Right lobe of liver (tissue), 6 donors: Measurements from ENCODE around the gene HYKK. TPM values are rescaled to one million over a fixed set of nuclear protein-coding genes. Genes with fewer than 3 reads are reported as not detected.

Experiments used
- ATAC-seq, 4 donors: fragments of 200-7000 bp; cut with Tn5 transposase; one replicate each; pipeline ENCODE4 v1.9.1; 2020; ENCODE audit warnings: mild to moderate bottlenecking in 4 of 4, moderate library complexity in 4 of 4
- DNase-seq, 3 donors: peaks; one replicate each; pipeline ENCODE4 v3.0.0-alpha.2; 2020
- H3K27ac ChIP-seq, 3 donors: fragments of 200-600 bp; one replicate each; pipeline ENCODE4 v1.8.0; 2022
- H3K27me3 ChIP-seq, 2 donors: fragments of 200-600 bp; one replicate each; pipeline ENCODE4 v1.8.0; 2022
- H3K36me3 ChIP-seq, 4 donors: fragments of 200-600 bp; sonication (generic) in 1 of 4; one replicate each; pipeline versions ENCODE4 v1.5.1 to v1.8.0; 2017 to 2022; ENCODE audit warnings: control low read depth in 1 of 4
- H3K4me1 ChIP-seq, 4 donors: fragments of 200-600 bp; sonication (generic) in 1 of 4; one replicate each; pipeline versions ENCODE4 v1.5.1 to v1.8.0; 2017 to 2022; ENCODE audit warnings: control low read depth in 1 of 4
- H3K4me3 ChIP-seq, 3 donors: fragments of 200-600 bp; one replicate each; pipeline ENCODE4 v1.8.0; 2022
- H3K9me3 ChIP-seq, 4 donors: fragments of 200-600 bp; sonication (generic) in 1 of 4; one replicate each; pipeline versions ENCODE4 v1.5.1 to v1.8.0; 2017 to 2022; ENCODE audit warnings: control low read depth in 1 of 4
- CTCF ChIP-seq, 4 donors: fragments of 200-600 bp in 3 of 4; fragments of 450-650 bp in 1 of 4; IDR thresholded peaks; one replicate each; pipeline versions ENCODE4 v1.5.1 to v1.8.0; 2016 to 2022; ENCODE audit warnings: antibody characterized with exemption in 4 of 4, mild to moderate bottlenecking in 2 of 4
- POLR2A ChIP-seq: fragments of 450-650 bp; IDR thresholded peaks from one replicate; pipeline ENCODE4 v1.6.1; 2017; ENCODE audit warnings: antibody characterized with exemption, mild to moderate bottlenecking
- WGBS: methylation state at CpG from one replicate; pipeline ENCODE4 v1.1.6; 2018; ENCODE audit warnings: low coverage, low lambda C conversion rate; ENCODE audit not compliant: insufficient coverage; ENCODE audit errors: missing lambda C conversion rate; 5-methylcytosine and 5-hydroxymethylcytosine counted together
- intact Hi-C, 2 donors: fragments of 100-400 bp; cut with DNase I; formaldehyde crosslinking; loops; one replicate each; pipeline versions ENCODE4 v1.11.2 to v1.14.1; 2022
- total RNA-seq, 6 experiments: library from RNA; depleted of rRNA in 2 of 6; stranded (reverse); fragments of >200 nt in 2 of 6; fragmentation: NEBNext Ultra II Directional in 3 of 6; extraction: Animal tissue kit (Norgen Biotek cat#: 25700) in 3 of 6; gene quantifications; one replicate each; pipeline versions ENCODE4 v1.1.0 to v1.2.4, GENCODE V29; 2016 to 2023
- donor health status: DM: no; HTN: yes; CAD: no.
- donor health status: DM: no; HTN: no; CAD: no.
- donor health status: DM: no; HTN: no; CAD: no.
- donor health status: DM: no; HTN: yes; CAD: no.
- donor health status: DM: no; HTN: yes; CAD: no.

HYKK gene
- total RNA-seq, 6 experiments from 2014 or later = 3.7 to 8.9 (median 5.2) TPM

DNA sequence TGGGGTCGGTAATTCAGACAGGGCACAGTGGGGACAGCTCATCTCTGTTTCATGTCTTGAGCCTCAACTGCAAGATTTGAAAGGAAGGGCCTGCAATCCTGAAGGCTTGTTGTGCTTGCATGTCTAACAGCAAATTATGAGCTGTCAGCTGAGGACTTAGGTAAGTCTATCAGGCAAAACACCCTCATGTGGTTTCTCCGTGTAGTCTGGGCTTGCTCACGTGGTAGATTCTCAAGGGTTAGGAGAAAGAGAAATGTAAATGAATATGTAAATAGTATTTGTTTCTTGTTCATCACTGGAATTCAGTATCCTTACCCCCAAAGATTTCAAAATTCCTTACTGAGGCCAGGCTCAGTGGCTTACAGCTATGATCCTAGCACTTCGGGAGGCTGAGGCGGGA lies 30.1 kb upstream of the HYKK start:
- ATAC-seq = no peak
- intact Hi-C loops = no loop called here
- Histone ChIP-seq H3K4me3 (no peak overlapping the region), H3K9me3 (no peaks in the 10 kb centered on the region), H3K4me1 (no peaks in the 10 kb centered on the region), H3K27ac (no peak overlapping the region), H3K27me3 (no peaks in the 10 kb centered on the region), H3K36me3 (peaks cover 0 to 70% (median 32%) of the 10 kb centered on the region in 4 donors)
- TF ChIP-seq CTCF (IDR thresholded peaks at IDR 0.05) (no peak), POLR2A (no peak)
- 75% methylated on average over 4 of the region's 5 CpGs for WGBS
- no peak for DNase-seq

DNA sequence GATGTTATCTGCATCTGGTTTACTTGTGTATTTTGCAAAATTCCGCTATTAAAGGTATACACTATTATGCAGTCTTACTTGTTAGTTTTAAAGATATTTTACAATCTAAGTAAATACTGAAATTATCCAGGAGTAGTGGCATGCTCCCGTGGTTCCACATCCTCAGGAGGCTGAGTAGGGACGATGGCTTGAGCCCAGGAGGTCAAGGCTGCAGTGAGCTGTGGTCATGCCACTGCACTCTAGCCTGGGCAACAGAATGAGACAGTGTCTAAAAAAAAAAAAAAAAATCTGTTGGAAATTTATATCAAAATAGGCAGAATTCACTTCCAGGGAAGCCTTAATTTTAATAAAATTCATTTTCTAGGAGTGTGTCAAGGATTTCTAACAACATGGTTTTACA lies 27.7 kb upstream of the HYKK start:
- intact Hi-C loops = no loop called here
- H3K27ac ChIP-seq = no peak overlapping the region

DNA sequence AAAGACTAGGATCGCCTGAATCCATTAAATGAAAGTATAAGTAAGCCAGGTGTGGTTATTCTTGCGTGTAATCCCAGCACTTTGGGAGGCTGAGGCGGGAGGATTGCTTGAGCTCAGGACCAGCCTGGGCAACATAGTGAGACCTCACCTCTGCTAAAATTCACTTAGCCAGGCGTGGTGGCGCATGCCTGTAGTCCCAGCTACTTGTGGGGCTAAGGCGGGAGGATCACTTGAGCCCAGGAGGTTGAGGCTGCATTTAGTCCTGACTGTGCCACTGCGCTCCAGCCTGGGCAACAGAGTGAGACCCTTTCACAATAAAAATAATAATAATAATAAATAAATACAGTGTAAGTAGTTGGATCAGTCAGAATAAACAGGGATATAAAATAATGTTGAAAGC lies 25.5 kb upstream of the HYKK start:
- no peak overlapping the region for H3K4me3 ChIP-seq
- ATAC-seq (no peak), DNase-seq (no peak)
- H3K27me3 ChIP-seq = no peaks in the 10 kb centered on the region
- H3K9me3 ChIP-seq = no peaks in the 10 kb centered on the region
- WGBS = 77% methylated on average over 3 of the region's 7 CpGs
- TF ChIP-seq CTCF (IDR thresholded peaks at IDR 0.05) (no peak), POLR2A (no peak)
- H3K36me3 ChIP-seq = peaks cover 7 to 66% (median 28%) of the 10 kb centered on the region in 4 donors
- H3K4me1 ChIP-seq = no peaks in the 10 kb centered on the region
- no peak overlapping the region for H3K27ac ChIP-seq
- intact Hi-C loops = no loop called here

More for the DNA sequence above, 27.7 kb upstream of the HYKK start:
- 77% methylated on average over 3 of the region's 3 CpGs for WGBS
- Histone ChIP-seq H3K36me3 (peaks cover 6 to 64% (median 27%) of the 10 kb centered on the region in 4 donors), H3K4me1 (no peaks in the 10 kb centered on the region), H3K27me3 (no peaks in the 10 kb centered on the region), H3K4me3 (no peak overlapping the region), H3K9me3 (no peaks in the 10 kb centered on the region)
- DNase-seq (no peak), ATAC-seq (no peak)
- TF ChIP-seq POLR2A (no peak), CTCF (IDR thresholded peaks at IDR 0.05) (no peak)

- intact Hi-C loops = no loop called here
- H3K36me3 ChIP-seq = peaks cover 0 to 84% (median 25%) of the 10 kb centered on the region in 4 donors
- ATAC-seq (no peak), DNase-seq (no peak)
- no peak for TF ChIP-seq CTCF (IDR thresholded peaks at IDR 0.05)
- TF ChIP-seq POLR2A = no peak
- no peaks in the 10 kb centered on the region for H3K27me3 ChIP-seq
- H3K27ac ChIP-seq = no peak overlapping the region
- H3K4me3 ChIP-seq = no peak overlapping the region
- no peaks in the 10 kb centered on the region for H3K9me3 ChIP-seq
- 60% methylated on average over 1 of the region's 1 CpG for WGBS
- H3K4me1 ChIP-seq = no peaks in the 10 kb centered on the region
Observed at GRCh38 chr15:78492872-78493271, 14.5 kb upstream of the HYKK start.

DNA sequence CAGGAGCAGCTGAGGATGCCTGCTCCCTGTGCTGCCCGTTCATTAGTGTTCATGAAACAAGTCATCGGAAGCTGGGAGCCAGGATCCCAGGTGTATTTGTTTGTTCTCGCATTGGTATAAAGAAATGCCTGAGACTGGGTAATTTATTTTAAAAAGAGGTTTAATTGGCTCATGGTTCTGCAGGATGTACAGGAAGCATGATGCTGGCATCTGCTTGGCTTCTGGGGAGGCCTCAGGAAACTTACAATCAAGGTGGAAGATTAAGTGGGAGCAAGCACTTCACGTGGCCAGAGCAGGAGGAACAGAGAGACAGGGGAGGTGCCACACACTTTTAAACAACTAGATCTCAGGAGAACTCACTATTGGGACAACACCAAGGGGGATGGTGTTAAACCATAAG lies 5.5 kb upstream of the HYKK start:
- DNase-seq (no peak), ATAC-seq (no peak)
- 98% methylated on average over 4 of the region's 4 CpGs for WGBS
- Histone ChIP-seq H3K4me1 (no peaks in the 10 kb centered on the region), H3K36me3 (peaks cover 0 to 24% (median 16%) of the 10 kb centered on the region in 4 donors), H3K27me3 (no peaks in the 10 kb centered on the region), H3K27ac (no peak overlapping the region), H3K9me3 (no peaks in the 10 kb centered on the region), H3K4me3 (no peak overlapping the region)
- intact Hi-C loops = no loop called here
- no peak for TF ChIP-seq POLR2A
- TF ChIP-seq CTCF (IDR thresholded peaks at IDR 0.05) = no peak
